ENCODE data around the gene PRKACB.

DNA sequence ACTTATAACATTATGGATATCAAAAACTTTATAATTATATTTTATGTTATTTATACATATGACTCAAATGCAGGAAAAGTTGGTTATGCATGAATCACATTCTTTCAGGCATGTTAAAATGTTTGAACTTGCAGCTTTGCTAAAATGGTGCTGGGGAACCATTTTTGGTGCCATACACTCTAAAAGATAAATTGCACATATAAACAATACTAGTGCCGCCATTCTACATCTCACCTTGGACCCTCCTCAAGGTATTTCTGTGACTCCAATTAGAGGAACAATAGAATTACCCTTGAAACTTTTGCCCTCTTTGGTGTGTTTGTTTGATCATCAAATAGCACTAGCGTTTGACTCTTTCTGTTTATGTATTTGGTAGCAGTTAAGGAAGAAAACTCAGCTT, 997 bp downstream of the PRKACB start:
- TF ChIP-seq, protein P1, sequence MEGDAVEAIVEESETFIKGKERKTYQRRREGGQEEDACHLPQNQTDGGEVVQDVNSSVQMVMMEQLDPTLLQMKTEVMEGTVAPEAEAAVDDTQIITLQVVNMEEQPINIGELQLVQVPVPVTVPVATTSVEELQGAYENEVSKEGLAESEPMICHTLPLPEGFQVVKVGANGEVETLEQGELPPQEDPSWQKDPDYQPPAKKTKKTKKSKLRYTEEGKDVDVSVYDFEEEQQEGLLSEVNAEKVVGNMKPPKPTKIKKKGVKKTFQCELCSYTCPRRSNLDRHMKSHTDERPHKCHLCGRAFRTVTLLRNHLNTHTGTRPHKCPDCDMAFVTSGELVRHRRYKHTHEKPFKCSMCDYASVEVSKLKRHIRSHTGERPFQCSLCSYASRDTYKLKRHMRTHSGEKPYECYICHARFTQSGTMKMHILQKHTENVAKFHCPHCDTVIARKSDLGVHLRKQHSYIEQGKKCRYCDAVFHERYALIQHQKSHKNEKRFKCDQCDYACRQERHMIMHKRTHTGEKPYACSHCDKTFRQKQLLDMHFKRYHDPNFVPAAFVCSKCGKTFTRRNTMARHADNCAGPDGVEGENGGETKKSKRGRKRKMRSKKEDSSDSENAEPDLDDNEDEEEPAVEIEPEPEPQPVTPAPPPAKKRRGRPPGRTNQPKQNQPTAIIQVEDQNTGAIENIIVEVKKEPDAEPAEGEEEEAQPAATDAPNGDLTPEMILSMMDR (IDR thresholded peaks at IDR 0.05) = no peak
- TF ChIP-seq POLR2A (IDR thresholded peaks at IDR 0.05) = no peak

All from uterus (tissue), 2 donors.